Stomach (tissue), 4 donors: Measurements from ENCODE around the gene PTPRG.

ENCODE experiments used
- POLR2A ChIP-seq, 4 donors: fragments of 450-650 bp; IDR thresholded peaks; one replicate each; pipeline ENCODE4 v1.6.1; 2016; ENCODE audit warnings: antibody characterized with exemption in 4 of 4, control low read depth in 2 of 4, mild to moderate bottlenecking in 1 of 4, moderate library complexity in 1 of 4
- POLR2AphosphoS5 ChIP-seq, 3 donors: sonication (generic); formaldehyde crosslinking; IDR thresholded peaks; one replicate each; pipeline ENCODE4 v1.6.1; 2016; ENCODE audit warnings: antibody characterized with exemption in 3 of 3
- TF ChIP-seq, protein P1 (sequence below), 7 experiments: fragments of 450-650 bp in 4 of 7; fragments of 200-600 bp in 3 of 7; sonication (generic) in 3 of 7; IDR thresholded peaks; one replicate each; pipeline ENCODE4 v1.5.1; 2016 to 2019; ENCODE audit warnings: antibody characterized with exemption in 7 of 7, control low read depth in 2 of 7, mild to moderate bottlenecking in 1 of 7

DNA sequence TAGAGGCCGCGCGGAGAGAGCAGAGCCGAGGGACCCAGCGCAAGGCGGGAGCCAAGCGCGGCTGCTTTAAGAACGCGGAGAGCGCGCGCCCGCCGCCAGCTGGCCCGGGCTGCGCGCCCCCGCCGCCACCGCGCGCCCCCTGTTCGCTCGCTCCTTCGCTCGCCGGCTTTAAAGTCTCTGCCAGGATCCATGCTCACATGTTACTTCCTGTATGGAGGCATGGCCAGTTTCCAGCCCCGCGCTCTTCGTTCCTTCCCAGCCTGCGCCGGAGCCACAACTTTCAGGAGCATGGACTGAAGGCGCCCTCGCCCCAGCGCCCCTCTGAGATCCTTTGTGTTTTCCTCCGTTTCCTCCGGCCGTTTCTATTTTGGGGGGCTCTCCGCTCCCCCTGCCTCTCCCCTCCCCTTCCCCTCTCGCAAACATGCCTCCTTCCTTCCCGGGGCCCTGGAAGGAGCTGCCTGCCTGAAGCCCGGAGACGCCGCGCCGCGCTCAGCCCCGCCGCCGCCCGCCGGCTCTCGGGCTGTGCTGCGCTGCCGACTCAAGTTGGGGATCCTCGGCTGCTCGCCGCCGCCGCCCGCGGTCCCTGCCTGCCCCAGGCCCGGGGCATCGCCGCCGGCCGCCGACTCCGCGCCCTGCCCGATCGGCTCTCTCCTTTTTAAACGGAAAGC, at the start of gene PTPRG:
- peak in 1 of 4 donors; percentile 18 for TF ChIP-seq POLR2A (IDR thresholded peaks at IDR 0.05)
- TF ChIP-seq, protein P1, sequence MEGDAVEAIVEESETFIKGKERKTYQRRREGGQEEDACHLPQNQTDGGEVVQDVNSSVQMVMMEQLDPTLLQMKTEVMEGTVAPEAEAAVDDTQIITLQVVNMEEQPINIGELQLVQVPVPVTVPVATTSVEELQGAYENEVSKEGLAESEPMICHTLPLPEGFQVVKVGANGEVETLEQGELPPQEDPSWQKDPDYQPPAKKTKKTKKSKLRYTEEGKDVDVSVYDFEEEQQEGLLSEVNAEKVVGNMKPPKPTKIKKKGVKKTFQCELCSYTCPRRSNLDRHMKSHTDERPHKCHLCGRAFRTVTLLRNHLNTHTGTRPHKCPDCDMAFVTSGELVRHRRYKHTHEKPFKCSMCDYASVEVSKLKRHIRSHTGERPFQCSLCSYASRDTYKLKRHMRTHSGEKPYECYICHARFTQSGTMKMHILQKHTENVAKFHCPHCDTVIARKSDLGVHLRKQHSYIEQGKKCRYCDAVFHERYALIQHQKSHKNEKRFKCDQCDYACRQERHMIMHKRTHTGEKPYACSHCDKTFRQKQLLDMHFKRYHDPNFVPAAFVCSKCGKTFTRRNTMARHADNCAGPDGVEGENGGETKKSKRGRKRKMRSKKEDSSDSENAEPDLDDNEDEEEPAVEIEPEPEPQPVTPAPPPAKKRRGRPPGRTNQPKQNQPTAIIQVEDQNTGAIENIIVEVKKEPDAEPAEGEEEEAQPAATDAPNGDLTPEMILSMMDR (IDR thresholded peaks at IDR 0.05) = no peak
- peak; percentile 88 to 90 (median 88) for TF ChIP-seq POLR2AphosphoS5 (IDR thresholded peaks at IDR 0.05)
